Psoas muscle (tissue), 8 donors: ENCODE results near the gene SUSD6. TPM values are rescaled to one million over a fixed set of nuclear protein-coding genes. Genes with fewer than 3 reads are reported as not detected.
A peak's percentile ranks its signal among the peaks of the same experiment; 100 is the strongest.
"Not testable (repeated sequence)": the region's sequence is repeated elsewhere in the genome, so short reads cannot be mapped to it uniquely, and the experiment has no call there.

Source experiments
- ATAC-seq, 4 donors: fragments of 200-7000 bp; cut with Tn5 transposase; one replicate each; pipeline ENCODE4 v1.9.1; 2020; ENCODE audit warnings: moderate library complexity in 3 of 4, mild to moderate bottlenecking in 2 of 4
- DNase-seq, 2 donors: peaks; one replicate each; pipeline ENCODE4 v3.0.0-alpha.2; 2020
- H3K27ac ChIP-seq: fragments of 200-600 bp; one replicate; pipeline ENCODE4 v1.8.0; 2022
- H3K27me3 ChIP-seq, 3 donors: fragments of 200-600 bp in 1 of 3; one replicate each; pipeline versions ENCODE4 v1.6.1 to v1.8.0; 2013 to 2022; ENCODE audit warnings: low read length in 2 of 3, mild to moderate bottlenecking in 2 of 3, moderate library complexity in 1 of 3; ENCODE audit not compliant: insufficient read depth in 3 of 3
- H3K36me3 ChIP-seq, 2 donors: fragments of 200-600 bp in 1 of 2; one replicate each; pipeline versions ENCODE4 v1.6.1 to v1.8.0; 2013 to 2022; ENCODE audit warnings: low read depth in 1 of 2, mild to moderate bottlenecking in 1 of 2, moderate library complexity in 1 of 2; ENCODE audit not compliant: insufficient read depth in 1 of 2
- H3K4me1 ChIP-seq: fragments of 200-600 bp; one replicate; pipeline ENCODE4 v1.8.0; 2022
- H3K4me3 ChIP-seq: fragments of 200-600 bp; one replicate; pipeline ENCODE4 v1.8.0; 2022; ENCODE audit warnings: mild to moderate bottlenecking
- H3K9me3 ChIP-seq: fragments of 200-600 bp; one replicate; pipeline ENCODE4 v1.8.0; 2022
- CTCF ChIP-seq: fragments of 200-600 bp; IDR thresholded peaks from one replicate; pipeline ENCODE4 v1.8.0; 2022; ENCODE audit warnings: antibody characterized with exemption
- WGBS, 3 donors: extraction: QIAGEN DNeasy Blood & Tissue Kit; methylation state at CpG; one replicate each; pipeline versions ENCODE4 v1.1.6 to v1.1.7; 2013; 5-methylcytosine and 5-hydroxymethylcytosine counted together
- intact Hi-C, 2 donors: fragments of 100-400 bp; cut with DNase I; formaldehyde crosslinking; loops; one replicate each; pipeline versions ENCODE4 v1.11.0 to v1.14.2; 2022
- polyA plus RNA-seq, 3 donors: library from polyadenylated mRNA; stranded (reverse); fragments of 200-250 nt; gene quantifications; one replicate each; pipeline ENCODE4 v1.2.3, GENCODE V29; 2013
- total RNA-seq, 4 donors: library from RNA; stranded (reverse); fragmentation: NEBNext Ultra II Directional in 2 of 4; extraction: Animal tissue kit (Norgen Biotek cat#: 25700) in 2 of 4; gene quantifications; one replicate each; pipeline versions ENCODE4 v1.2.1 to v1.2.4, GENCODE V29; 2021 to 2023
- donor health status: healthy with polysubstance abuse.
- donor health status: DM: no; HTN: no; CAD: no; lungs with moderate emphysema.
- donor health status: Bipolar disorder and iron deficiency.
- donor health status: healthy.
- donor health status: DM: yes; HTN: yes; CAD: no.
- donor health status: DM: no; HTN: no; CAD: no.
- donor health status: DM: no; HTN: no; CAD: no.
- donor health status: DM: yes; HTN: yes; CAD: no.

The SUSD6 gene
- total and polyA plus RNA-seq, 7 donors: 6.9 to 23.4 (median 14.9) TPM

GRCh38 chr14:69644814-69645213, 33.4 kb downstream of the SUSD6 start:
- Histone ChIP-seq H3K36me3 (peaks cover 0 to 2% of the 10 kb centered on the region in 2 donors), H3K9me3 (no peaks in the 10 kb centered on the region), H3K4me1 (peaks cover 48% of the 10 kb centered on the region), H3K27ac (no peak overlapping the region), H3K4me3 (no peak overlapping the region), H3K27me3 (no peaks in the 10 kb centered on the region)
- intact Hi-C loops: loop anchor here in 1 of 2 donors (5.0 kb wide), 1 partner anchor 33 kb away; the partner anchor contains the start of gene SUSD6
- 92 to 100% (median 97%) methylated on average over 1 of the region's 1 CpG for WGBS, 3 donors
- ATAC-seq (no peak), DNase-seq (no peak)
- TF ChIP-seq CTCF: no peak

GRCh38 chr14:69647213-69647612, 35.8 kb downstream of the SUSD6 start:
- Histone ChIP-seq H3K4me3 (no peak overlapping the region), H3K9me3 (no peaks in the 10 kb centered on the region), H3K27ac (peak overlapping the region; percentile 71), H3K27me3 (no peaks in the 10 kb centered on the region), H3K36me3 (peaks cover 0 to 2% of the 10 kb centered on the region in 2 donors), H3K4me1 (peaks cover 71% of the 10 kb centered on the region)
- no peak for DNase-seq
- no peak for ATAC-seq
- WGBS, 3 donors: 89 to 94% (median 91%) methylated on average over 2 of the region's 2 CpGs
- TF ChIP-seq CTCF: no peak
- intact Hi-C loops: loop anchor here in 1 of 2 donors (5.0 kb wide), 1 partner anchor 35 kb away; the partner anchor contains the start of gene SUSD6

GRCh38 chr14:69647642-69648041, 36.2 kb downstream of the SUSD6 start:
- H3K4me3 ChIP-seq, DNase-seq, H3K9me3 ChIP-seq, H3K27me3 ChIP-seq, ATAC-seq, H3K36me3 ChIP-seq: not testable (repeated sequence)
- H3K27ac ChIP-seq: peak overlapping the region; percentile 71
- H3K4me1 ChIP-seq: peaks cover 75% of the 10 kb centered on the region
- intact Hi-C loops: loop anchor here in 1 of 2 donors (5.0 kb wide), 1 partner anchor 35 kb away; the partner anchor contains the start of gene SUSD6
- WGBS, 3 donors: 87 to 91% (median 89%) methylated on average over 11 of the region's 11 CpGs

GRCh38 chr14:69648480-69649451, 37.4 kb downstream of the SUSD6 start:
- intact Hi-C loops: loop anchor here in 1 of 2 donors (5.0 kb wide), 1 partner anchor 36 kb away; the partner anchor contains the start of gene SUSD6
- 23 to 33% (median 32%) methylated on average over 6 of the region's 6 CpGs for WGBS, 3 donors
- Histone ChIP-seq H3K4me3 (no peak overlapping the region), H3K36me3 (no peaks in the 10 kb centered on the region), H3K9me3 (no peaks in the 10 kb centered on the region), H3K4me1 (peaks cover 75% of the 10 kb centered on the region), H3K27ac (peak overlapping the region; percentile 71), H3K27me3 (no peaks in the 10 kb centered on the region)
- DNase-seq (no peak), ATAC-seq (peak in 1 of 4 donors; percentile 52)
- no peak for TF ChIP-seq CTCF

- no peak for DNase-seq
- H3K4me3 ChIP-seq: no peak overlapping the region
- H3K9me3 ChIP-seq: no peaks in the 10 kb centered on the region
- H3K27me3 ChIP-seq: no peaks in the 10 kb centered on the region
- H3K27ac ChIP-seq: no peak overlapping the region
- 74 to 81% (median 80%) methylated on average over 3 of the region's 3 CpGs for WGBS, 3 donors
- intact Hi-C loops: no loop called here
- H3K4me1 ChIP-seq: peaks cover 82% of the 10 kb centered on the region
- no peaks in the 10 kb centered on the region for H3K36me3 ChIP-seq
- ATAC-seq: no peak
- no peak for TF ChIP-seq CTCF
Observed at GRCh38 chr14:69650948-69651369, 39.6 kb downstream of the SUSD6 start.
